Spinal cord (tissue), 10 donors: ENCODE measurements around the gene ANAPC10. TPM values are rescaled to one million over a fixed set of nuclear protein-coding genes. Genes with fewer than 3 reads are reported as not detected.

Experiments used
- DNase-seq, 6 donors: peaks; one replicate each; pipeline versions ENCODE4 v3.0.0 to v3.0.0-alpha.2; 2013 to 2015; ENCODE audit warnings: low spot score in 6 of 6, low read depth in 4 of 6
- H3K27ac ChIP-seq: one replicate; pipeline ENCODE4 v1.5.1; 2013; ENCODE audit warnings: low read depth, low read length, control low read depth
- H3K27me3 ChIP-seq: one replicate; pipeline ENCODE4 v1.6.1; 2013; ENCODE audit warnings: low read length; ENCODE audit not compliant: control insufficient read depth, insufficient read depth
- H3K36me3 ChIP-seq: one replicate; pipeline ENCODE4 v1.6.1; 2013; ENCODE audit warnings: low read length; ENCODE audit not compliant: control insufficient read depth, insufficient read depth
- H3K4me1 ChIP-seq: one replicate; pipeline ENCODE4 v1.6.1; 2013; ENCODE audit warnings: low read length; ENCODE audit not compliant: control insufficient read depth, insufficient read depth
- H3K4me3 ChIP-seq: one replicate; pipeline ENCODE4 v1.5.1; 2013; ENCODE audit warnings: low read depth, low read length, control low read depth
- H3K9me3 ChIP-seq: one replicate; pipeline ENCODE4 v1.6.1; 2013; ENCODE audit warnings: low read length; ENCODE audit not compliant: control insufficient read depth, insufficient read depth
- WGBS: methylation state at CpG from one replicate; pipeline ENCODE4 v1.1.5; 2013; ENCODE audit warnings: missing lambda C conversion rate; ENCODE audit not compliant: insufficient coverage; 5-methylcytosine and 5-hydroxymethylcytosine counted together
- polyA plus RNA-seq, 2 donors: library from polyadenylated mRNA; unstranded; fragments of 120-200 nt; gene quantifications; one replicate each; pipeline ENCODE4 v1.2.1, GENCODE V29; 2013; ENCODE audit not compliant: insufficient read length in 2 of 2
- total RNA-seq, 2 donors: library from RNA; depleted of rRNA in 1 of 2; stranded (reverse); fragments of 120-200 nt in 1 of 2; fragments of >200 nt in 1 of 2; gene quantifications; one replicate each; pipeline versions ENCODE4 v1.2.3 to v1.2.4, GENCODE V29; 2013 to 2014
- donor health status: healthy.

The ANAPC10 gene
- total and polyA plus RNA-seq, 4 donors: 19.8 to 44.4 (median 30.0) TPM

DNA sequence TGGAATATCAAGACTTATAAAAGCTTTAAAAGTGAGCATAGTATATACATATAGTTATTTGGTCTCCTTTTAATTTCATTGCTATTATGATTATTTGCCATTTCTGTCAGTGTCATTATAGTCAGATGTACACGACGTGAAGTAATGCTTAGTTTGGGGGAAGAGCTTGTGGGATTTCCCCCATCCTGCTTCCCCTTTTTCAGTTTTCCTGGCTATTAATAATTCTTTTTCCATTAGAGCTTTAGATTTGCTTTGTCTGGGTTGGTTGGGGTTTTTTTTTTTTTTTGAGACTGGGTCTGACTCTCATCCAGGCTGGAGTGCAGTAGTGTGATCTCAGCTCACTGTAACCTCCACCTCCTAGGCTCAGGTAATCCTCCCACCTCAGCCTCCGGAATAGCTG is 5.5 kb upstream of the ANAPC10 start:
- no peaks in the 10 kb centered on the region for H3K36me3 ChIP-seq
- H3K27ac ChIP-seq: no peak overlapping the region
- H3K27me3 ChIP-seq: no peaks in the 10 kb centered on the region
- no peak overlapping the region for H3K4me3 ChIP-seq
- no peak for DNase-seq
- H3K9me3 ChIP-seq: no peaks in the 10 kb centered on the region
- no CpG with 5 or more reads among the region's 3 CpGs for WGBS
- H3K4me1 ChIP-seq: no peaks in the 10 kb centered on the region

GRCh38 chr4:145102619-145103018 is 4.6 kb upstream of the ANAPC10 start:
- Histone ChIP-seq H3K4me1 (no peaks in the 10 kb centered on the region), H3K9me3 (no peaks in the 10 kb centered on the region), H3K27me3 (no peaks in the 10 kb centered on the region), H3K4me3 (no peak overlapping the region), H3K36me3 (no peaks in the 10 kb centered on the region), H3K27ac (no peak overlapping the region)
- DNase-seq: no peak
- WGBS: 88% methylated on average over 2 of the region's 2 CpGs

DNA sequence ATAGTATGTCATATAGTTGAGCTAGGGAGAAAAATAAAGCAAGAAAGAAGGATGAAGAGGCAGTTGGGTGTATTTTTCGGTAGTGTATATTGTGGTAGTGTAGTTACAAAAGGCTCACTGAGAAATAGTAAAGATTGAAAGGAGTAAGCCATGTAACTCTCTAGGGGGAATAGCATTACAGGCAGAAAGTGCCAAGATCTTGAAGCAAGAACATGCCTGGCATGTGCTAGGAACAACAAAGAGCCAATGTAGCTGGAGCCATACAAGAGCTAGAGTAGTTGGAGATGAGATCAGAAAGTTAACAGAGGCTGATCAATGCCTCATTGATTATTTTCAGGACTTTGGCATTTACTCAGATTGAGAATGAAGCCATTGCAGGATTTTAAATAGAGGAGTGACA is 3.1 kb upstream of the ANAPC10 start:
- Histone ChIP-seq H3K4me3 (no peak overlapping the region), H3K9me3 (no peaks in the 10 kb centered on the region), H3K27ac (no peak overlapping the region), H3K27me3 (no peaks in the 10 kb centered on the region), H3K36me3 (no peaks in the 10 kb centered on the region), H3K4me1 (peaks cover 7% of the 10 kb centered on the region)
- WGBS: 89% methylated on average over 1 of the region's 1 CpG
- DNase-seq: no peak

- no peaks in the 10 kb centered on the region for H3K9me3 ChIP-seq
- peak in 1 of 6 donors; percentile 1 for DNase-seq
- peak overlapping the region; percentile 58 for H3K4me3 ChIP-seq
- peaks cover 7% of the 10 kb centered on the region for H3K4me1 ChIP-seq
- no CpG with 5 or more reads among the region's 5 CpGs for WGBS
- no peak overlapping the region for H3K27ac ChIP-seq
- H3K27me3 ChIP-seq: no peaks in the 10 kb centered on the region
- peaks cover 4% of the 10 kb centered on the region for H3K36me3 ChIP-seq
Measured at GRCh38 chr4:145099653-145100052, 1.7 kb upstream of the ANAPC10 start.

GRCh38 chr4:145098675-145099037 is 660 bp upstream of the ANAPC10 start:
- no peaks in the 10 kb centered on the region for H3K27me3 ChIP-seq
- H3K9me3 ChIP-seq: no peaks in the 10 kb centered on the region
- 0% methylated on average over 6 of the region's 9 CpGs for WGBS
- H3K27ac ChIP-seq: peak overlapping the region; percentile 83
- peak overlapping the region; percentile 58 for H3K4me3 ChIP-seq
- DNase-seq: peak in 5 of 6 donors; percentile 5 to 65 (median 25)
- H3K36me3 ChIP-seq: peaks cover 4% of the 10 kb centered on the region
- H3K4me1 ChIP-seq: peaks cover 7% of the 10 kb centered on the region

- H3K4me3 ChIP-seq: peak overlapping the region; percentile 58
- peaks cover 9% of the 10 kb centered on the region for H3K36me3 ChIP-seq
- peaks cover 7% of the 10 kb centered on the region for H3K4me1 ChIP-seq
- no peaks in the 10 kb centered on the region for H3K9me3 ChIP-seq
- 0% methylated on average over 1 of the region's 10 CpGs for WGBS
- no peaks in the 10 kb centered on the region for H3K27me3 ChIP-seq
- peak overlapping the region; percentile 83 for H3K27ac ChIP-seq
- DNase-seq: no peak
Measured at GRCh38 chr4:145097331-145097820, 620 bp downstream of the ANAPC10 start.

DNA sequence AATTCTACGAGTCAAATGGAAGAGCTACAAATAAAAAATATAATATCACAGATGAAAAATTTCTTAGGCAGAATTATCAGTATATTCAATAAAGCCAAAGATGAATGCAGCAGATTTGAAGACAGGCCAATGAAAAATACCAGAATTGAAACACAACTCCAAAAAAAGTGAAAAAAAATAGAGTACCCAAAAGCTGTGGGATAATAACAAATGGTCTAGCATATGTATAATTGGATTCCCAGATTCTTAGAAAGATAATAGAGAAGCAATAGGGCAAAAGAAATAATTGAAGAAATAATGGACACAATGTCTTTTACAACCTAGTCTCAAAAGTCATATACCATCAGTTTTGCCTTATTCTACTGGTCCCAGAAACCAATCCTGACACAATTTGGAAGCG is 4.4 kb downstream of the ANAPC10 start:
- H3K4me1 ChIP-seq: peaks cover 7% of the 10 kb centered on the region
- H3K27me3 ChIP-seq: no peaks in the 10 kb centered on the region
- WGBS: no CpG with 5 or more reads among the region's 2 CpGs
- peaks cover 12% of the 10 kb centered on the region for H3K36me3 ChIP-seq
- H3K27ac ChIP-seq: no peak overlapping the region
- H3K4me3 ChIP-seq: no peak overlapping the region
- DNase-seq: no peak
- no peaks in the 10 kb centered on the region for H3K9me3 ChIP-seq

DNA sequence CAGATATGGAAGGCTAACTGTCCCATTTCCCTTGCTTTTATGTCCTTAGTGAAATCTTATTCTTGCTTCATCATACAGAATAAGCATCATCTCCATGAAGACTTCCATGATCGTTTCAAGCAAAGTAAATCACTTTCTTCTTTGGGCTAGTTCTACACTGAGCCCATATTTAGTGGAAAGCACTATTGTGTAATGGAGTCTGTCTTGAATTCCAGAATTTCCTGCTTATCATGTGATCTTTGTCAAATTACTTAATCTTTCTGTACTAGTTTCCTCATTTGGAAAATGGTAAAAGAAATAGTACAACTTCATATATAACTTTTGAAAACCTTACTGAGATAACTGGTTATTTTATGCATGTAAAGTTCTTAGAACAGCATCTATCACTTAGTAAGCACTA is 7.6 kb downstream of the ANAPC10 start:
- H3K27me3 ChIP-seq: no peaks in the 10 kb centered on the region
- H3K36me3 ChIP-seq: peaks cover 16% of the 10 kb centered on the region
- H3K9me3 ChIP-seq: no peaks in the 10 kb centered on the region
- H3K4me3 ChIP-seq: no peak overlapping the region
- no CpG with 5 or more reads among the region's 1 CpG for WGBS
- H3K4me1 ChIP-seq: no peaks in the 10 kb centered on the region
- DNase-seq: no peak
- no peak overlapping the region for H3K27ac ChIP-seq

DNA sequence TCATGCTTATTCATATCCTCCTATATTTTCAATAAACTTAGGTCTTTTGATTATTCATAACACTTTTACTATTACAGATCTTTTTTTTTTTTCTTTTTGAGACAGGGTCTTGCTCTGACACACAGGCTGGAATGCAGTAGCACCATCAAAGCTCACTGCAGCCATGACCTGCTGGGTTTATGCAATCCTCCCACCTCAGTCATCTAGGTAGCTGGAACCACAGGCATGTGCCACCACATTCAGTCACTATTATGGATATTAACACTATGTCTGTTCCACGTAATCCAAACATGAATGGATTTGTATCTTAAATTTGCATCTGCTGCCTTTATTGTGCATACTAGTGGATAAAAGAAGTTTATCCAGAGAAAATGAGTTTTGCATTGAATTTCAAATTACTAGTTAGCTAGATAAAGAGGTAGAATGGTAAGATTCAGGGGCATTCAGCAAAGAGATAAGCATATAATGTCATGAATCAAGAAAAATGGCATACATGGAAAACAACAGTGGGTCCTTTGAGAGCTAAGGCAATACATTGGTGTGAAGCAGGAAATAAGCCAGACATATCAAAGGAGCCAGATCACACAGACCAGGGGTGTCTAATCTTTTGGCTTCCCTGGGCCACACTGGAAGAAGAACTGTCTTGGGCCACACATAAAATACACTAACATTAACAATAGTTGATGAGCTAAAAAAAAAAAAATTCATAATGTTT is 13.9 kb downstream of the ANAPC10 start:
- H3K4me1 ChIP-seq: no peaks in the 10 kb centered on the region
- no peak overlapping the region for H3K4me3 ChIP-seq
- no peak overlapping the region for H3K27ac ChIP-seq
- H3K9me3 ChIP-seq: no peaks in the 10 kb centered on the region
- no CpG with 5 or more reads among the region's 1 CpG for WGBS
- peaks cover 8% of the 10 kb centered on the region for H3K36me3 ChIP-seq
- H3K27me3 ChIP-seq: no peaks in the 10 kb centered on the region
- DNase-seq: no peak

GRCh38 chr4:145081756-145082155 is 16.2 kb downstream of the ANAPC10 start:
- Histone ChIP-seq H3K36me3 (peaks cover 5% of the 10 kb centered on the region), H3K27me3 (no peaks in the 10 kb centered on the region), H3K27ac (no peak overlapping the region), H3K4me3 (no peak overlapping the region), H3K9me3 (no peaks in the 10 kb centered on the region), H3K4me1 (no peaks in the 10 kb centered on the region)
- WGBS: 100% methylated on average over 1 of the region's 1 CpG
- DNase-seq: no peak
